SK-N-SH treated with all-trans-retinoic acid at 6 μM for 48 hours (cell line): Measurements from ENCODE around the gene GREB1L.

Source experiments
- CREB5 ChIP-seq: fragments of 250-450 bp; sonication (Bioruptor Pico); IDR thresholded peaks from 2 replicates; pipeline ENCODE4 v1.5.1; 2020; ENCODE audit warnings: low read depth, mild to moderate bottlenecking, moderate library complexity
- ESRRG ChIP-seq: fragments of 250-450 bp; sonication (Bioruptor Pico); IDR thresholded peaks from 2 replicates; pipeline ENCODE4 v1.6.1; 2021; ENCODE audit warnings: mild to moderate bottlenecking
- OSR1 ChIP-seq: fragments of 250-450 bp; sonication (Bioruptor Pico); IDR thresholded peaks from 2 replicates; pipeline ENCODE4 v1.8.0; 2022; ENCODE audit warnings: moderate library complexity, mild to moderate bottlenecking, inconsistent platforms
- POU6F1 ChIP-seq: fragments of 250-450 bp; sonication (Bioruptor Pico); IDR thresholded peaks from 2 replicates; pipeline ENCODE4 v1.8.0; 2021; ENCODE audit warnings: low read depth, mild to moderate bottlenecking, moderate library complexity, borderline replicate concordance
- PPARA ChIP-seq: fragments of 250-450 bp; sonication (Bioruptor Pico); IDR thresholded peaks from 2 replicates; pipeline ENCODE4 v1.5.0; 2020; ENCODE audit warnings: mild to moderate bottlenecking, borderline replicate concordance
- RARB ChIP-seq: fragments of 250-450 bp; sonication (Bioruptor Pico); IDR thresholded peaks from 2 replicates; pipeline ENCODE4 v1.8.0; 2021; ENCODE audit warnings: mild to moderate bottlenecking, moderate library complexity
- ZC3H10 ChIP-seq: fragments of 250-450 bp; sonication (Bioruptor Pico); IDR thresholded peaks from 2 replicates; pipeline ENCODE4 v1.5.1; 2021; ENCODE audit warnings: mild to moderate bottlenecking, moderate library complexity
- ZFP3 ChIP-seq: fragments of 250-450 bp; sonication (Bioruptor Pico); IDR thresholded peaks from 2 replicates; pipeline ENCODE4 v1.5.0; 2020; ENCODE audit warnings: mild to moderate bottlenecking, moderate library complexity
- ZFP30 ChIP-seq: fragments of 450-650 bp; formaldehyde crosslinking; IDR thresholded peaks from 2 replicates; pipeline ENCODE4 v1.5.0; 2022; ENCODE audit warnings: mild to moderate bottlenecking, moderate library complexity
- ZNF565 ChIP-seq: fragments of 450-650 bp; formaldehyde crosslinking; conservative IDR thresholded peaks from 2 replicates; pipeline ENCODE4 v1.5.0; 2020; ENCODE audit warnings: low read depth, mild to moderate bottlenecking, moderate library complexity

DNA sequence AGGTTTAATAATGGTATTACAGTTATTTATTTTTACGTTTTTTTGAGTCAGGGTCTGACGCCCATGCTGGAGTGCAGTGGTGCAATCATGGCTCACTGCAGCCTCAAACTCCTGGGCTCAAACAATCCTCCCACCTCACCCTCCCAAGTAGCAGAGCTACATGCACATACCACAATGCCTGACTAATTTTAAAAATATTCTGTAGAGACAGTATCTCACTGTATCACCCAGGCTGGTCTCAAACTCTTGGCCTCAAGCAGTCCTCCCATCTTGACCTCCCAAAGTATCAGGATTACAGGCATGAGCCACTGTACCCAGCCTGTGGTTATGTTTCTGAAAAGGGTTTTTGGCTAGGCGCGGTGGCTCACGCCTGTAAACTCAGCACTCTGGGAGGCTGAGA lies 237.7 kb downstream of the GREB1L start:
- TF ChIP-seq ZNF565, result no peak
- TF ChIP-seq ZFP30 (CRISPR knock-in tag), result no peak
- no peak for TF ChIP-seq POU6F1 (CRISPR knock-in tag)
- no peak for TF ChIP-seq PPARA (CRISPR knock-in tag)
- TF ChIP-seq ZFP3 (CRISPR knock-in tag), result no peak
- no peak for TF ChIP-seq ZC3H10 (CRISPR knock-in tag)
- no peak for TF ChIP-seq ESRRG (CRISPR knock-in tag)
- TF ChIP-seq CREB5 (CRISPR knock-in tag), result no peak
- no peak for TF ChIP-seq RARB (CRISPR knock-in tag)
- TF ChIP-seq OSR1, result no peak
